ENCODE data around the gene LPIN1.
"Not testable (repeated sequence)": the region's sequence is repeated elsewhere in the genome, so short reads cannot be mapped to it uniquely, and the experiment has no call there.

Gene LPIN1

DNA sequence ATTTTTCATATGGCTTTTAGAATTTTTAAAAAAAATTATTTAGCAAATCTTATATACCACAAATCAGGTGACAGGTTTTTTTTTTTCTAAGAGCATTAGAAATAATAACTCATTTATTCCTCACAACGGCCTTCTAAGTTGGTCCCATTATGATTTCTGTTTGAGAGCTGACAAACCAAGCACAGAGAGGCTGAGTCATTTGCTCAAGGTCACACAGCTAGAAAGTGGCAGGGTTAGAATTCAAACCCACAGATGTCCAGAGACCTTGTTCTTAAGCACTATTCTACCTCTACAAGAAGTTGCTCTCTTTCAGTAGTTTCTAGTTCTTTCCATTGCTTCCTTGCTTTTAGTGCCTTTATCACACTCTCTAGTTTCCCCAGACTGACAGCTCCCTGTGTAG lies 28.8 kb upstream of the LPIN1 start:
- DNase-seq: no peak

DNA sequence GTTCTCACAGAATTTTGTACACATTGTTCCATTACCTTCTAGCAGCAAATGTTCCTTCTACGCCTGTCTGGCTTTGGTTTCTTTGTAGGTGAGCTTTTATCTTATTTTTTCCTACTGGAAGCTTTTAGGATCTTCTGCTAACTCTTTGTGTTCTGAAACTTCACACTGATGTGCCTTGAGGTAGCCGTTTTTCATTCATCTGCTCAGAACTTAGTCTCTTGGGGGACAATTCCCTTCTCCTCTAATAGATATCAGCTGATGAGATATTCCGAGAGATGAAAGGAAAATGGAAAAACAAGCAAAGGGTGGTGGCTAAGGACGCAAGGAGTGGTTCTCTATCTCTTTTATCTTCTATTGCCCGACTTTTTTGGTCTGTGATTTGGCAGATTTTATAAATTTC lies 27.8 kb upstream of the LPIN1 start:
- DNase-seq: no peak

GRCh38 chr2:11719230-11719977 lies 27.0 kb upstream of the LPIN1 start:
- no peak for DNase-seq

DNA sequence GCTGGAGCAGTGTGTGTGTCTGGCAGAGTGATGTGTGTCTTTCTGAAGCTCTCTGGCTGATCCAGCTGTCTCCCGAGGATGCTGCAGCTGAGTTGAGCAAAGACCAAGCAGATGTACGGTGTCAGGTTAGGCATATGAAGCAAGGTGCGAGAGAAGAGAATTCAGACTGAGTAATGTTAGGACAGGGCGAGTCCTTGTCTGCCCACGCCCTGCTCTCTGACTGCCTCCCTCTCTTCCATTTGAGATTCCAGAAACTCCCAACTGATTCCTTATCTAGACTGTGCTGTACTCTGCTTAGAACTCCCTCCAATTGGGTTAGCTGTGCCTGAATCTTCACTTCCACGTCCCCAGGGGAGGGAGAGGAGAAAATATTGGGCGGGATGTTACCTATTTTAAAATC lies 25.7 kb upstream of the LPIN1 start:
- DNase-seq: no peak

DNA sequence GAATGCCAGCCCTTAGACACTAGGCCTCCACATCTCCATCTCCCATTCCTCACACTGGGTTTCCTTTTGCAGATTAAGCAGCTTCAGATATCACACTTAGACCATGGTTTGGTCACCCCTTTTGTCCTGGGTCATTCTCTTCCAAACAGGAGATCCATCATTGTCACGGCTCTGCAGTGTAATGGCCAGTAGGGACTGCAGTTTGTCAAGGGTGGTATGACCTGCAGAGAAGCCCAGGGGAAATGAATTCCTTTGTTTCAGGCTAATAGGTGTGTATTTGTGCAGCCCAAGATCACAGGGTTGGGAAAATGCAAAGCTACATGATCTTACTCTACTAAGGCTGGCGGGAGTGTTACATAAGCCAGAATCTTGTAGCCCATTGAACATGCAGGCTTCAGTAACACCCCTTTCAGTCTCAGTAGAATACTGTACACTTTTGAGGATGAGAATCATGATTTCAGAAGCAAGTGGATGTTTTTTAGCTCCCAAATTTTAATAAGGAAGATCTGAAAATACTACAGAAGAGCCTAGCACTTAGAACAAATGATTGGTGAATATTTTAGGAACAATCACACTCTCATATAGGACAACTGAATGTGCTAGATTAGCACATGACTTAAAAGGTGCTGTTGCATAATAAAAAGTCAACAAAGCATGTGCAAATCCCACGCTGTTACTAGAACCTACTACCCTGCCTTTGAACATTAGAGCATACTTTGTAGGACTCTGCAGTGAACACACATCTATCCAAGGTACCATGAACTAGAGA lies 24.0 kb upstream of the LPIN1 start:
- no peak for DNase-seq

DNA sequence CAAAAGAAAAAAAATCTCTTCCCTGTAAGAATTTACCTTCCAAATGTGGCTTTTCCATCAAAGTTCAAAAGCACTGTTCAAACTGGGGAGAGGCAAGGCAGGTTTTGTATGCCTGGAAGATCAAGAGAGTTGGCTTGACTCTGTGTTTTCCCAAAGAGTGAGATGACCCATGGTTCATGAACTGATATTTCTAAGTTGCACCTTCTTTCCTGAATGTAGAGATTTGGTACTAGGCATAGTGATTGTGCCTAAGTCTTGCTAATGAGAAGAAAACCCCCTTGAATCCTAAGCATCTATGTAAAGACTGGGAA lies 23.4 kb upstream of the LPIN1 start:
- DNase-seq: no peak

GRCh38 chr2:11724151-11724550 lies 22.3 kb upstream of the LPIN1 start:
- no peak for DNase-seq

DNA sequence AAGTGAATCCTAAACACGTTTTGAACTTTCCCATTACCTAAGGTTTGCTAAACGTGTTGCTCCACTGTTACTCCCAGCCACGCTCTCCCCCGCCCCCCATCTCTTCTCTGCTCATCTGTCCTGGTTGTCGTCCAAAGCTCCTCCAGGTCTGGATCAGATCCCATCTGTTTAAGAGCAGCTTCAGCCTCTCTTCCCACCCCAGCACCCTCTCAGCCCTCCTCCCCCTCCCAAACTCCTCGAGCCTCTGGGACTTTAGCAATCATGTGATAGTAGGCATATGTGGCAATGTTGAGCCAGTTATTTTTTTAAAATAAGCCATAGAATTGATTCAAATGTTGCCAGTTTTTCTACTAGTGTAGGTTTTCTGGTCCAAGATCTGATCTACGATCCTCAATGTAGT lies 20.0 kb upstream of the LPIN1 start:
- DNase-seq: no peak

- no peak for DNase-seq
These were observed 16.8 kb upstream of the LPIN1 start for GRCh38 chr2:11729362-11730212.

- DNase-seq: not testable (repeated sequence)
These were observed 15.0 kb upstream of the LPIN1 start for GRCh38 chr2:11731214-11731984.

- no peak for DNase-seq
These were observed 13.8 kb upstream of the LPIN1 start for GRCh38 chr2:11732587-11732986.

- not testable (repeated sequence) for DNase-seq
These were observed 8.6 kb upstream of the LPIN1 start for GRCh38 chr2:11737852-11738251.

DNA sequence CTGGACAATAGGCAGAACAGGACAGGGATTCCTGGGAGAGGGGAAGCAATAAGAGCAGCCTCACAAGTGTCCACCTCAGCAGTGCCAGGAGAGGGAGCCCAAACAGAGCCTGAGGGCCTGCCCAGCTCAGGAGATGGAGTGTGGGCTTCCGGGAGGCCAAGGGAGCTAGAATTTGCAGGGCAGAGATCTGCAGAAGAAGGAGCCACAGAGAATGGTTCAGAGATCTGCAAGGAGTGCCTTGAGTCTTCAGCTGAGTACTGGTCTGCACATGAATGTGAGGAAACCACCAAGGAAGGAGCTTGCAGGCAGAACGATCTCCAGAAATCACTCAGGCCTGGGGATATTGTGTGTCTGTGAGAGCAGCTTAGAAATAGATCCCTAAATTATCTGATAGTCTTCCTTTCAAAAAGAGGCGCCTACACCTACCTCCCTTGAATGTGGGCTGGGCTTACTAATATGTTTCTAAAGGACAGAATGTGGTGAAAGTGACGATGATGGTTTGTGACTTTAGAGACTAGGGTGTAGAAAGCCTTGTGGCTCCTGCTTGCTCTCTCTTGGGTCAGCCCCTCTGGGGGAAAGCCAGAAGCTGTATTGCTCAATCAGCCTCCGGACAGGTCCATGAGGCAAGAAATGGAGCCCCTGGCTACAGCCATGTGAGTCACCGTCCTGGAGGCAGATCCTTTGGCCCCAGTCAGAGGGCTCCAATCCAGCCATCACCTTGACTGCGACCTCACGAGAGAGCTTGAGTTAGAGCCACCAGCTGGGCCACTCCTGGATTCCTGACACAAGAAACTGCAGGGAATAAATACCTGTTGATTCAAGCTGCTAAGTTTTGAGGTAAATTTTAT lies 7.6 kb upstream of the LPIN1 start:
- no peak for DNase-seq

DNA sequence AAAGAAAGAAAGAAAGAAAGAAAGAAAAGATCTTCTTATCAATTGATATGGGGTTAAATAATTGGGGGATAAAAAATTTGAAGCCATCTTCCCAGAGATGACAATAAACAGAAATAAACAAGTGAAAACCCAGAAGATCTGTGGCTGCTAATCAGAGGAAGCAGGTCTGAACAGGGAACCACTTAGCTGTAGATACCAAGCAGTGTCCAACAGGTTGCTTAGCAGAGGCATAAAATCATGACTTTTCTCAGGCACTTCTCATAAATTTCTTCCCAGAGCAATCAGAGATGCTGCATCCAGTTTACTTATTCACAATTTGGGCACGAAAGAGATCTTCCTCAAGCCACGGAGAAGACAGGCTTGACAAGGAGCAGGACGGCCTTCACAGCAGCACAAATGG lies 5.7 kb upstream of the LPIN1 start:
- no peak for DNase-seq

GRCh38 chr2:11742317-11742701 lies 4.1 kb upstream of the LPIN1 start:
- DNase-seq: no peak

DNA sequence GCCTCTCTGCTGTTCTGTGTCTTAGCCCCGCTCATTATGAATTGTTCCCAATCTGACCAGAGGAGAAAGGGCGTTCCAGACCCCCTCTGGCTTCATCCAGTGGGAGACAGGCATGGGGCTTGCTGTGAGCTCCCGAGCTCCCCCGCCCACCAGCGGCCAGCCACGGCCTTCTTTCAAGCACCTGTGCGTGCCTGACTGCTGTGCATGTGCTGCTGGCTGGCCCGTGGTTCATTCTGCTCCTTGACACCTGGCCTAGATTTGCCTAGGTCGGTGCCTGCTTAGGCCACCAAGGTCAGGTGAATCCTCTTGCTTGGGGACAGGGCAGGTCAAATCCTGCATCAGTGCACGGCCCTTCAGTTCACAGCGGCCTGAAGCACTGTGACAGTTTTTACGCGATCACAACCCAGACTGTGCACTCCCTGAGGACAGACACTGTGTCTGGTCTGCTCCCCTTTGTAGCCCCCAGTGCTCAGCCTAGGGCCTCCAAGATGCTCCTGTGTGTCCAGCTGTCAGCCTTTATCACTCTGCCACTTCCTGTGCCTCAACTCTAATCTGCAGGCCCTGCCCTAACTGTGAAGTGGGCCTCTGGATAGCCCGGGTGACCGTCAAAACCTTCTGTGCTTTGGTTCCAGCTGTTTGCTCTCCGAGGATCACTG lies 3.6 kb upstream of the LPIN1 start:
- no peak for DNase-seq

- DNase-seq: no peak
These were observed 3.1 kb upstream of the LPIN1 start for GRCh38 chr2:11743366-11743765.

- DNase-seq: peak; percentile 71 to 72
These were observed 2.4 kb upstream of the LPIN1 start for GRCh38 chr2:11743846-11744553.

GRCh38 chr2:11744631-11745394 lies 1.6 kb upstream of the LPIN1 start:
- DNase-seq: no peak

Data from activated CD4-positive, alpha-beta T cell treated with anti-CD3 and anti-CD28 coated beads, Interleukin-2, amount 50 U/mL, for 4 hours (primary cell).